A673 (cell line): ENCODE results near the gene DEUP1.

Experiments used
- EZH2 ChIP-seq: fragments of 200-600 bp; sonication (generic); IDR thresholded peaks from 2 replicates; pipeline ENCODE4 v1.6.1; 2017; ENCODE audit warnings: borderline replicate concordance, low read depth, mild to moderate bottlenecking, mixed read lengths, antibody characterized with exemption, low read length; ENCODE audit not compliant: poor library complexity, severe bottlenecking
- TF ChIP-seq, protein P1 (sequence below): fragments of 300-800, 200-600 bp; sonication (generic); conservative IDR thresholded peaks from 2 replicates; pipeline ENCODE4 v1.5.1; 2017; ENCODE audit warnings: low read depth, mild to moderate bottlenecking, antibody characterized with exemption, low read length, moderate library complexity, mixed read lengths

DNA sequence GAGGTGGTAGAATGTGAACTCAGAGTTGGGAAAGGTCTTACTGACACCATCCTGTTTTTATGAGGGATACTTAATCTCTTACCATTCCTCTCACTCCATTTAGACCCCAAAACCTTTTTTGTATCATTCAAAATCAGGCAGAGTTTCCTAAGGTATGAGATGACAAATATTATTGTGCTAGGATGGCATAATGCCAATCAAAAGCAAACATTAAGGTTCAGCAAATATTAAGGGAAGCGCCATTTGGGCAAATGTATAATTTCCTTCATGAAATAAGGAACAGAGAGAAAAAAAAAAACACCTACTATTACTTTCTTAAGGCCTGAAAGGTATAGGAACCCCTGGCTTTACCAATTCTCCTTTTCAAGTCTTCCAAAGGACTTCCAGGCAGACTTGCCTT is 150.2 kb downstream of the DEUP1 start:
- TF ChIP-seq EZH2: no peak
- TF ChIP-seq, protein P1, sequence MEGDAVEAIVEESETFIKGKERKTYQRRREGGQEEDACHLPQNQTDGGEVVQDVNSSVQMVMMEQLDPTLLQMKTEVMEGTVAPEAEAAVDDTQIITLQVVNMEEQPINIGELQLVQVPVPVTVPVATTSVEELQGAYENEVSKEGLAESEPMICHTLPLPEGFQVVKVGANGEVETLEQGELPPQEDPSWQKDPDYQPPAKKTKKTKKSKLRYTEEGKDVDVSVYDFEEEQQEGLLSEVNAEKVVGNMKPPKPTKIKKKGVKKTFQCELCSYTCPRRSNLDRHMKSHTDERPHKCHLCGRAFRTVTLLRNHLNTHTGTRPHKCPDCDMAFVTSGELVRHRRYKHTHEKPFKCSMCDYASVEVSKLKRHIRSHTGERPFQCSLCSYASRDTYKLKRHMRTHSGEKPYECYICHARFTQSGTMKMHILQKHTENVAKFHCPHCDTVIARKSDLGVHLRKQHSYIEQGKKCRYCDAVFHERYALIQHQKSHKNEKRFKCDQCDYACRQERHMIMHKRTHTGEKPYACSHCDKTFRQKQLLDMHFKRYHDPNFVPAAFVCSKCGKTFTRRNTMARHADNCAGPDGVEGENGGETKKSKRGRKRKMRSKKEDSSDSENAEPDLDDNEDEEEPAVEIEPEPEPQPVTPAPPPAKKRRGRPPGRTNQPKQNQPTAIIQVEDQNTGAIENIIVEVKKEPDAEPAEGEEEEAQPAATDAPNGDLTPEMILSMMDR: no peak
